HG02870 (cell line): Measurements from ENCODE around the gene PSD4.

ENCODE experiments used
- ATAC-seq: cut with Tn5 transposase; IDR thresholded peaks from one replicate; pipeline ENCODE4 v1.9.1; 2021; ENCODE audit warnings: mild to moderate bottlenecking, moderate library complexity; ENCODE audit not compliant: unreplicated experiment

Gene PSD4

GRCh38 chr2:113203217-113203530, 29.4 kb downstream of the PSD4 start:
- ATAC-seq = no peak

GRCh38 chr2:113203901-113204519, 30.2 kb downstream of the PSD4 start:
- ATAC-seq = peak; percentile 71

GRCh38 chr2:113206251-113206650, 32.5 kb downstream of the PSD4 start:
- ATAC-seq = no peak

GRCh38 chr2:113207021-113207420, 33.2 kb downstream of the PSD4 start:
- ATAC-seq = no peak

- no peak for ATAC-seq
Observed at GRCh38 chr2:113208396-113208795, 34.6 kb downstream of the PSD4 start.

- no peak for ATAC-seq
Observed at GRCh38 chr2:113209011-113209645, 35.4 kb downstream of the PSD4 start.

GRCh38 chr2:113209646-113210171, 35.9 kb downstream of the PSD4 start:
- ATAC-seq = no peak

- no peak for ATAC-seq
Observed at GRCh38 chr2:113211226-113212105, 37.7 kb downstream of the PSD4 start.

- ATAC-seq = no peak
Observed at GRCh38 chr2:113212245-113213060, 38.7 kb downstream of the PSD4 start.

GRCh38 chr2:113213061-113213930, 39.5 kb downstream of the PSD4 start:
- no peak for ATAC-seq

GRCh38 chr2:113214141-113214540, 40.4 kb downstream of the PSD4 start:
- no peak for ATAC-seq

GRCh38 chr2:113215056-113215455, 41.3 kb downstream of the PSD4 start:
- no peak for ATAC-seq

- no peak for ATAC-seq
Observed at GRCh38 chr2:113216321-113216720, 42.5 kb downstream of the PSD4 start.

GRCh38 chr2:113216891-113217454, 43.2 kb downstream of the PSD4 start:
- no peak for ATAC-seq

- ATAC-seq = no peak
Observed at GRCh38 chr2:113217455-113218282, 43.9 kb downstream of the PSD4 start.

- no peak for ATAC-seq
Observed at GRCh38 chr2:113218283-113219091, 44.7 kb downstream of the PSD4 start.

- no peak for ATAC-seq
Observed at GRCh38 chr2:113219092-113219441, 45.3 kb downstream of the PSD4 start.

- no peak for ATAC-seq
Observed at GRCh38 chr2:113219525-113219888, 45.7 kb downstream of the PSD4 start.
